AG10803 (cell line): ENCODE data around the gene RNF17.

ENCODE experiments used
- DNase-seq: peaks from one replicate; pipeline ENCODE4 v3.0.0; 2010; ENCODE audit warnings: low read depth
- H3K4me3 ChIP-seq: 2 replicates; pipeline ENCODE4 v1.5.1; 2011; ENCODE audit warnings: mild to moderate bottlenecking, low read length, control low read depth
- CTCF ChIP-seq: conservative IDR thresholded peaks from 2 replicates; pipeline ENCODE4 v1.5.1; 2011; ENCODE audit warnings: mild to moderate bottlenecking, low read length, control low read depth, inconsistent platforms

RNF17 gene

DNA sequence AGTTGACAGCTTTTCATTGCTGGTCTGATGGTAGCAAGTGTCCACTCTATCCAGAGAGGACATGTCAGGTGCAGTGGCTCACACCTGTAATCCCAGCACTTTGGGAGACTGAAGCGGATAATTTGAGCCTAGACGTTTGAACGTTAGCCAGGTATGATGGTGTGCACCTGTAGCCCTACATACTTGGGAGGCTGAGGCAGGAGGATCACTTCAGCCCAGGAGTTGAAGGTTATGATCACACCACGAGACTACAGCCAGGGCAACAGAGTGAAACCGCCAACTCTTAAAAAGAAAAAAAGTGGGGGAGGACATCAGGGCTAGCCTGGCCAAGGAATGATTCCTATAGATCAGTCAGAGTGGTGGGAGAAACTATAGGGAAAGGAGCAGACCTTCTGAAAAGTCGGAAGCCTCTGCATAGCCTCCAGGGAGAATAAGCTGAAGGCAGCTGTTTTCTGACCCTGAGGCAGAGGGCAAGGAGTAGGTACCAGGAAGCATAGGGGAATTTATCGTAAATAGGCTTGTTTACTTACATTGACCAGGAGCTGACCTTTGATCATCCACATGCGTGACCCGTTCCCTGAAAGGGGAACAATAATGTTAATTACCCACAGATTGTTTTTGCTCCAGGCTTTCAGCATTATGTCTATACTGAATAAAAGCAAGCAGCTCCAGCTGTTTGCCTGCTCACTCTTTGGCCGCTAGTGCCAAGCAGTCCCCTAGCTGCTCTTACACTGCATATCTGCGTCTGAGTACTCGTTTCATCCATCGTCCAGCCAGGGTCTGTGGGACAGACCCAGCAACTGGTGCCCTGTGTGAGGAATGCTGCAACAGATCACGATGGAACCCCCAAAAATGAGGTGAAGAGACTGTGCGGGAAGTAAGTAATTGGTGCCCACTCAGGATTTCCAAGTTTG is 161.6 kb downstream of the RNF17 start:
- no peak for DNase-seq
- H3K4me3 ChIP-seq = no peak overlapping the region
- no peak for TF ChIP-seq CTCF

DNA sequence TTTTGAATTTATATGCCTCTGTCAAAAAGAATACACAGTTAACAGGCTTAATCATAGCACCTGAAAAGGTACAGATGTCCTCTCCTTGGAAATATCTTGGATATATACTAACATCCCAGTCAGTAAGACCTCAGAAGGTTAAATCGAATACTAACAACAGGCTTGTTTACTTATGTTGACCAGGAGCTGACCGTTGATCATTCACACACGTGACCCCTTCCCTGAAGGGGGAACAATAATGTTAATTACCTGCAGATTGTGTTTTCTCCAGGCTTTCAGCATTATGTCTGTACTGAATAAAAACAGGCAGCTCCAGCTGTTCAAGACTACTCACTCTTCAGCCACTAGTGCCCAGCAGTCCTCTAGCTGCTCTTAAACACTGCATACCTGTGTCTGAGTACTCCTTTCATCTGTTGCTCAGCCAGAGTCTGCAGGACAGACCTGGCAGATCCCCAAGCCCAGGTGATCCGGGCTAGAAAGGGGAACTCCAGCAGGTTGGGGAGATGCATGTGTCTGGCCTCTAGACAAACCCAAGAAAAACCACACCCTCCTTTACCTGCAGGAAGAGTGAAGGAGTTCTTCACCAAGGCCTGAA is 163.9 kb downstream of the RNF17 start:
- DNase-seq = no peak
- TF ChIP-seq CTCF = no peak
- no peak overlapping the region for H3K4me3 ChIP-seq

DNA sequence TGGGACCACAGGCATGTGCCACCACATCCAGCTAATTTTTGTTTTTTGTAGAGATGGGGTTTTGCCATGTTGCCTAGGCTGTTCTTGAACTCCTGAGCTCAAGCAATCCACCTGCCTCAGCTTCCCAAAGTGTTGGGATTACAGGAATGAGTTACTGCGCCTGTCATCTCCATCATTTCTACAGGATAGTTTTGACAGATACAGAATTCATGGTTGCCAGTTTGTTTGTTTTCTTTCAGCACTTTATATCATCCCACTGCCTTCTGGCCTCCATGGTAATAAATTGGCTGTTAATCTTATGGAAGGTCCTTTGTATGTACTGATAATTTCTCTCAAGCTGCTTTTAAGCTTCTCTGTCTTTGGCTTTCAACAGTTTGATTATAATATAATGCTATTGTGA is 165.2 kb downstream of the RNF17 start:
- DNase-seq = no peak
- no peak for TF ChIP-seq CTCF
- H3K4me3 ChIP-seq = no peak overlapping the region
